NT2/D1 (cell line): Measurements from ENCODE around the gene STX5.
"Not testable (repeated sequence)": the region's sequence is repeated elsewhere in the genome, so short reads cannot be mapped to it uniquely, and the experiment has no call there.

Experiments
- DNase-seq: peaks from one replicate; pipeline ENCODE4 v3.0.0-alpha.2; 2011; ENCODE audit warnings: low read depth, low spot score
- H3K27me3 ChIP-seq: 2 replicates; pipeline ENCODE4 v1.6.0; 2011; ENCODE audit warnings: mild to moderate bottlenecking; ENCODE audit not compliant: insufficient read length, insufficient read depth
- H3K36me3 ChIP-seq: 2 replicates; pipeline ENCODE4 v1.6.1; 2011; ENCODE audit warnings: mild to moderate bottlenecking, low read length, mixed read lengths; ENCODE audit not compliant: insufficient read depth, insufficient read length
- H3K4me1 ChIP-seq: 2 replicates; pipeline ENCODE4 v1.5.1; 2011; ENCODE audit not compliant: insufficient read depth, insufficient read length
- H3K4me3 ChIP-seq: 2 replicates; pipeline ENCODE4 v1.5.1; 2011; ENCODE audit warnings: low read depth; ENCODE audit not compliant: insufficient read length
- H3K9ac ChIP-seq: 2 replicates; pipeline ENCODE4 v1.6.0; 2011; ENCODE audit warnings: low read depth; ENCODE audit not compliant: insufficient read length
- H3K9me3 ChIP-seq: 2 replicates; pipeline ENCODE4 v1.5.1; 2011; ENCODE audit warnings: mild to moderate bottlenecking, low read length; ENCODE audit not compliant: insufficient read depth
- SUZ12 ChIP-seq: IDR thresholded peaks from 2 replicates; pipeline ENCODE4 v1.6.1; 2011; ENCODE audit not compliant: insufficient read length, insufficient read depth; ENCODE audit errors: extremely low read depth
- YY1 ChIP-seq: IDR thresholded peaks from 2 replicates; pipeline ENCODE4 v1.6.1; 2011; ENCODE audit not compliant: insufficient read length, insufficient read depth
- ZNF274 ChIP-seq: IDR thresholded peaks from 2 replicates; pipeline ENCODE4 v1.6.1; 2011; ENCODE audit warnings: mild to moderate bottlenecking, low read depth, low read length

STX5 gene

DNA sequence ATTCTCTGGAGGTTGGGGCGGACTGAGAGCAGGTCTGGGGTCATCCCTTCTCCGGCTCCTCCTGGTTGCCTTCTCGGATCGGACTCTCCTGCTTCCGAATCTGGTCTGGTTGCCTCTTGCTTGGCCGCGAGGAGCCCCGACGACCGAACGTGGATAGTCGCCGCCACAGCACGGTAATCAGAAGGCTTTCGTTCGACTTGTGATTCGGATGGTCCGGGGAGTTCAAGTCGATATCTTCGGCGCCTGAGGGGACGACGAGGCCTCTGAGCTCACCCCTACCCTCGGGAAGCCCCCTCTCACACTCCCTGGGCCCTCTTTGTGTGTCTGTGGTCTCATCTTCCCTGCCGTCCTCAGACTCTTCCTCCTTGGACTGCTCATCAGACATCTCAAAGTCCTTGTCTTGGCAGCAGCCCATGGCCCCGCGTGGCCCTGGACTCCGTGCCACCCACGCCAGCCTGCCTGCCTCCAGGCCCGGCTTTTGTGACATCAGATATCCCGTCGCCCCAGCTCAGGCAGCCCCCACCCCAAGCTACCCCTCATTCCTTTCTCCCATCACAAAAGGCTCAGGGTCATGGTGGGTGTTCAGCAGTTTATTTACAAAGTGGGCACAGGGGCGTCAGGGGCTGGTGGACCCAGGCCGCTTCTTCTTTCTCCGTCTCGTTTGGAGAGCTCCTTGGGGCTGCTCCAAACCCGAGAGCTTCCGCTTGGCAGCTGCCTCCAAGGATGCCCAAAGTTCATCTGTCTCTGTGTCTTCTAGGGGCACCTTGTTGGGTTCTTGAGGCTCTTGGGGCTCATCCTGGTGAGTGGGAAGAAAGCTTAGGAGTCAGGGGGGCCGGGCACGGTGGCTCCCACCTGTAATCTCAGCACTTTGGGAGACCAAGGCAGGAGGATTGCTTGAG lies 734 bp upstream of the STX5 start, which contains the start of gene TEX54:
Gene TEX54 (minus strand): TSS at position 506 of the 899 bp plus-strand sequence.
- Histone ChIP-seq H3K4me1 (peaks cover 8% of the 10 kb centered on the region), H3K9ac (peak within 1 kb of the TSS; percentile 96), H3K36me3 (peaks cover 67% of the 10 kb centered on the region), H3K9me3 (no peaks in the 10 kb centered on the region), H3K4me3 (peak within 1 kb of the TSS; percentile 93), H3K27me3 (no peaks in the 10 kb centered on the region)
- TF ChIP-seq SUZ12 (no peak), ZNF274 (no peak), YY1 (no peak)
- no peak for DNase-seq

DNA sequence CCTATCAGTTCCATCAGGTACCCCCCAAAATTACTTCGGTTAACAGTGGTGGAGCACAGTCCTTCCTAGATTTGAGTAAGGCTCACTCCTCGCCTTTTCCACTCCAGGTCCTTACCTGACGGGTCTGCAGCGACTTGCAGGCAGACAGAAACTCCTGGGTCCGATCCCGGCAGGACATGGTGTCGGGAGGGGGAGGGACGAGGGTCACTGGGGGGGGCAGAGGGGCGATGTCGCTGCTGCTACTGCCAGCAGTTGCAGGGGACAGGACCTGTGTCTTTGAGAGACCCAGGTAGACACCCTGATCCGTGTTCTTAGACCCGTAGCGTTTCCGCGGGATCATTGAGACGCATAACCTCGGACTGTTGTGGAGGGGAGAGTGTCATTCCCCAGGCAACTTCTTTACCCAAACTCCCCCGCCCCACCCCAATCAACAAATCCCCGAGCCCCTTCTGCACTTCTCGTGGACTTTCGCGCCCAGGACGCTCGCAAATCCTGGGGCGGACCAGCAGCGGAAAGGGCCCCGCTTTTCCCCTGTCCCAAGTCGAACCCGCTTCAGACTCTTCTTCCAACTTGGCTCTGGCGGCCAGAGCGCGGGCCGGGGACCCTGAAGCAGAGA lies 839 bp downstream of the STX5 start:
- Histone ChIP-seq H3K27me3 (no peaks in the 10 kb centered on the region), H3K36me3 (peaks cover 63% of the 10 kb centered on the region), H3K9ac (peak overlapping the region; percentile 92), H3K4me1 (peaks cover 7% of the 10 kb centered on the region), H3K9me3 (no peaks in the 10 kb centered on the region), H3K4me3 (peak overlapping the region; percentile 93)
- DNase-seq: no peak
- TF ChIP-seq YY1 (no peak), SUZ12 (no peak), ZNF274 (no peak)

- not testable (repeated sequence) for H3K4me3 ChIP-seq, H3K9ac ChIP-seq, H3K9me3 ChIP-seq, DNase-seq, H3K4me1 ChIP-seq, H3K27me3 ChIP-seq
- H3K36me3 ChIP-seq: peaks cover 62% of the 10 kb centered on the region
Measured at GRCh38 chr11:62828130-62828529, 3.7 kb downstream of the STX5 start.

GRCh38 chr11:62823677-62824076 lies 8.2 kb downstream of the STX5 start:
- TF ChIP-seq SUZ12: no peak
- TF ChIP-seq ZNF274: no peak
- no peak for TF ChIP-seq YY1
- H3K9me3 ChIP-seq: no peaks in the 10 kb centered on the region
- H3K27me3 ChIP-seq: no peaks in the 10 kb centered on the region
- no peak overlapping the region for H3K9ac ChIP-seq
- H3K4me1 ChIP-seq: no peaks in the 10 kb centered on the region
- H3K4me3 ChIP-seq: no peak overlapping the region
- peaks cover 80% of the 10 kb centered on the region for H3K36me3 ChIP-seq
- no peak for DNase-seq

DNA sequence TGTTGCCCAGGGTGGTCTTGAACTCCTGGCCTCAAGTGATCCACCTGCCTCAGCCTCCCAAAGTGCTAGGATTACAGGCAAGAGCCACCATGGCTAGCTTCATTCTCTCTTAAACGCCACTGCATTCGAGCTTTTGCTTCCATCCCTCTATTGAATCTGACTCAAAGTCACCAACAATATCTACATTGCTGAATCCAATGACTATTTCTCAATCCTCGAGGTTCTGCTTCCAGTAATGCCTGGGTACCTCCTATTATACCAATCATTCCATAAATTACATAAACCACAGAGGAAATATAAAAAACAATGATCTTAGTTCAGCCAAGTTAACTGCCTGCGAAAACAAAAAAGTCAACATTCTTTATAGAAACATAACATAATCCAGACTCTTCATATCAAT lies 14.7 kb downstream of the STX5 start:
- TF ChIP-seq ZNF274 (no peak), YY1 (no peak), SUZ12 (no peak)
- no peak for DNase-seq
- Histone ChIP-seq H3K4me3 (no peak overlapping the region), H3K27me3 (no peaks in the 10 kb centered on the region), H3K36me3 (peaks cover 56% of the 10 kb centered on the region), H3K4me1 (no peaks in the 10 kb centered on the region), H3K9ac (no peak overlapping the region), H3K9me3 (no peaks in the 10 kb centered on the region)

DNA sequence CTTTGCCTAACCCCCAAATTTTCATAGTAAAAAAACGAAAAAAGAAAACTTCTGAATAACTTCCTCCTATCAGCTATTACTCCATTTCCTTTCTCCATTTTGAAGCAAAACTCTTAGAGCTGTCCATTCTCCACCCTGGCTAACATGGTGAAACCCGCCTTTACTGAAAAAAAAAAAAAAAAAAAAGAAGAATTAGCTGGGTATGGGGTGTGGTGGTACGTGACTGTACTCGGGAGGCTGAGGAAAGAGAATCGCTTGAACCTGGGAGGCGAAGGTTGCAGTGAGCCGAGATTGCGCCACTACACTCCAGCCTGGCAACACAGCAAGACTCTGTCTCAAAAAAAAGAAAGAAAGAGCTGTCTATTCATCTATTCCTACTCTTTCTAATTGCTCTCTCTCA lies 15.3 kb downstream of the STX5 start:
- H3K36me3 ChIP-seq: peaks cover 54% of the 10 kb centered on the region
- H3K4me3 ChIP-seq: no peak overlapping the region
- H3K9ac ChIP-seq: no peak overlapping the region
- H3K9me3 ChIP-seq: no peaks in the 10 kb centered on the region
- no peaks in the 10 kb centered on the region for H3K4me1 ChIP-seq
- TF ChIP-seq ZNF274 (no peak), SUZ12 (no peak), YY1 (no peak)
- no peak for DNase-seq
- H3K27me3 ChIP-seq: no peaks in the 10 kb centered on the region

DNA sequence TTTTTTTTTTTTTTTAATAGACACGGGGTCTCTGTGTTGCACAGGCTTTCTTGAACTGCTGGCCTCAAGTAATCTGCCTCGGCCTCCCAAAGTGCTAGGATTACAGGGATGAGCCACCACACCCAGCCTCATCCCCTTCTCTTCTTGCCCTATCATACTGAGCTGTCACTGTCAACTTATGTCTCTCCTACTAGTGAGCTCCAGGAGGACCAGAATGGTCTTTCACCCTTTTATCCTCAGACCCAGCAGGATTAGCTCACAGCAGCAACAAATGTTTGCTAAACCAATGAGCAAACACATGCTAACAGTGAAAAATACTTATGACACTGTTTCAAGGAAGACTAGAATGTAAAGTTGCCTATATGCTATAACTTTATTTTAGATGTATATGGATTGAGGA lies 20.2 kb downstream of the STX5 start:
- no peaks in the 10 kb centered on the region for H3K9me3 ChIP-seq

More for the DNA sequence above, 20.2 kb downstream of the STX5 start:
- TF ChIP-seq YY1 (no peak), SUZ12 (no peak), ZNF274 (no peak)
- no peak overlapping the region for H3K4me3 ChIP-seq
- H3K36me3 ChIP-seq: peaks cover 26% of the 10 kb centered on the region
- DNase-seq: no peak
- no peaks in the 10 kb centered on the region for H3K4me1 ChIP-seq
- H3K9ac ChIP-seq: no peak overlapping the region
- no peaks in the 10 kb centered on the region for H3K27me3 ChIP-seq
